Activated T-cell treated with anti-CD3 and anti-CD28 coated beads for 1 hour (primary cell): ENCODE results near the gene KCNJ18.
"Not testable (repeated sequence)": the region's sequence is repeated elsewhere in the genome, so short reads cannot be mapped to it uniquely, and the experiment has no call there.

Experiments
- DNase-seq: peaks from one replicate; pipeline ENCODE4 v3.0.0-alpha.2; 2020; ENCODE audit warnings: low read depth

KCNJ18 gene

DNA sequence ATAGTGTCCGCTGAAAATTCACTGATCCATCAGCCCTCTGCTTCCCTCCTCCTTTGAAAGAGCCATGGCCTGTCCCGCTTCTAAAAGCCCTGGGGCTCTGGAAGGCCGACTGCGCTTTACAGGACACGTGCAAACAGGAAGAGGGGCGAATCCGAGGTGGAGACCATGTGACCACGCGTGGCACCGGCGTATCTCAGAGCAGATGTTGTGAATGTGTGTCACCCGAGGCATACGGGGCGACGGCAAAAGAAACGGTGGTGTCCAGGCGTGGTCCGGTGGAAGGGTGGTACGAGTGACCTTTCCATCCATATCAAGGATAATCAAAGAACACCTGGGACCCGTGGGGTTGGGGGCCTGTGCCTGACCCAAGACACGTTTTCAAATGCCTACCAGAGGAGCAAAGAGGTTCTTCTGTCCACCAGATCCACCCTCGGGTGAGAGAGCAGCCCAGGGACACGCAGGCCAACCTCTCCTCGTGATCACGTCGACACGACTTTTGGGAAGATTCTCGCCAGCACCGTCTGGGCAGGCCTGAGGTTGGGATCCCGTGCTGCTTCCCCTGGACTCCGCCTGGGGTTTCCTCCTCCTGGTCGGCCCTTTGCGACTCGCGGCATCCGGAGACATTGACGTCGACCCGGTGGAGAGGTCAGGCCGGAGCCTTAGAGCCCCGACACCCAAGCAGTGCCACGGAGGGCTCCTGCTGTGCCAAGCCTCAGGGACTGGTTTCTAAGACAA, 7.1 kb upstream of the KCNJ18 start:
- DNase-seq = not testable (repeated sequence)

DNA sequence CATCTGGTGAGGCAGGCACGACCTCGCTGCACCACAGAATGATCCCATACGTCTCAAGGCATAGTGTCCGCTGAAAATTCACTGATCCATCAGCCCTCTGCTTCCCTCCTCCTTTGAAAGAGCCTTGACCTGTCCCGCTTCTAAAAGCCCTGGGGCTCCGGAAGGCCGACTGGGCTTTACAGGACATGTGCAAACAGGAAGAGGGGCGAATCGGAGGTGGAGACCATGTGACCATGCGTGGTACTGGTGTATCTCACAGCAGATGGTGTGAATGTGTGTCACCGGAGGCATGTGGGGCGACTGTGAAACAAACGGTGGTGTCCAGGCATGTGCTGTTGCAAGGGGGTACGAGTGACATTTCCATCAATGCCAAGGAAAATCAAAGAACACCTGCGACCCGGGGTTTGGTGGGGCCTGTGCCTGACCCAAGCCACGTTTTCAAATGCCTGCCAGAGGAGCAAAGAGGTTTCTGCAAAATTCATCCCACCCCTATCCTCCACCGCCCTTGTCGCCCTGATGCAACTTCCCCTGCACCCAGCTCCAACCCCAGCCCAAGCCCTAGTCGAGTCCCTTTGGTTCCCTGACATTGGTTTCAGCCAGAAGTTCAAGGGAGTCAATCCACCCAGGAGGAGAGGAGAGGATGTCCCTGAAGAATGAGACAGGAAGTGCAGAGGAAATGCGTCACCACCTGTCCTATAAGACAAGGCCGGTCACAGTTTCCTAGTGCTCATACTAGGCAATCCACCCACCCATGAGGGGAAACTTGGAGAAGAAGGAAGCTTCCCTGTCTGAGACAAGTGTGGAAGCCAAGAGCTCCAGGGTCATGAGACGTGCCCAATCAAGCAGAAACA, 5.9 kb upstream of the KCNJ18 start:
- DNase-seq = no peak

DNA sequence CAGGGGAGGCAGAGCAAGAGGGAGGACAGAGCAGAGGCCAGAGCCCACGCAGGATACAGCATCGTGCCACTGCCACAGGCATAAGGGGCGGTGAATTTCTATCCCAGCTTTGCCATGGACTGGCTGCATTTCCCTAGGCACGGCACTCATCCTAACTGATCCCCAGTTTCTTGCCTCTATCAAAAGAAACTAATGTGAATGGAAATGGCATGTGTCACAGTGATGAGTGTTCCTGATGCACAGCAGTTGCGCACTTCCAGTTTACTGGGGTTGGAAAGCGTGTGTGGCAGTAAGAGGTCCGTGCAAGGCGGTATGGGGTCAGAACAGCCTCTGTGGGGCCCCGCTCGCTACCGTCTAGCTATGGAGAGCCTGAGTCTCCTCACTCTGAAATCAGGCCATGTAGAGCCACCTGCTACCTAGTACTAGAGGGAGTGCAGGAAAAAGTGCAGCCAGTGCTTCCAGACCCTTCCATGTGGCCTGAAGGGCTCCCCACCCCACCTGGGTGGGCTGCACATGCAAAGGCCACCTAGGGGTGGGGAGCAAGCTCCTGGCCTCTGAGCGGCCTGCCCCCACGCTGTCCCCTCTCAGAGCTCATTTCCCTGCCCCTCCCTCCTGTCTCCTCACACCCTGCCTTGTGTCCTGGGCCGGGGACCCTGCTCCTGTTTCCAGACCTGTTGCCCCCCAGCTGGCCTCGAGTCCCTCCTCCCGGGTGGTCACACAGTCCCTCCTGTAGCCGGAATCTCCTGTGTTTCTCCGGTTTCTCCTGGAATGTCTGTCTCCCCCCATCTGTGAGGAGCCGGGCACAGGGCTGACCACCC, 5.0 kb upstream of the KCNJ18 start:
- DNase-seq = no peak

DNA sequence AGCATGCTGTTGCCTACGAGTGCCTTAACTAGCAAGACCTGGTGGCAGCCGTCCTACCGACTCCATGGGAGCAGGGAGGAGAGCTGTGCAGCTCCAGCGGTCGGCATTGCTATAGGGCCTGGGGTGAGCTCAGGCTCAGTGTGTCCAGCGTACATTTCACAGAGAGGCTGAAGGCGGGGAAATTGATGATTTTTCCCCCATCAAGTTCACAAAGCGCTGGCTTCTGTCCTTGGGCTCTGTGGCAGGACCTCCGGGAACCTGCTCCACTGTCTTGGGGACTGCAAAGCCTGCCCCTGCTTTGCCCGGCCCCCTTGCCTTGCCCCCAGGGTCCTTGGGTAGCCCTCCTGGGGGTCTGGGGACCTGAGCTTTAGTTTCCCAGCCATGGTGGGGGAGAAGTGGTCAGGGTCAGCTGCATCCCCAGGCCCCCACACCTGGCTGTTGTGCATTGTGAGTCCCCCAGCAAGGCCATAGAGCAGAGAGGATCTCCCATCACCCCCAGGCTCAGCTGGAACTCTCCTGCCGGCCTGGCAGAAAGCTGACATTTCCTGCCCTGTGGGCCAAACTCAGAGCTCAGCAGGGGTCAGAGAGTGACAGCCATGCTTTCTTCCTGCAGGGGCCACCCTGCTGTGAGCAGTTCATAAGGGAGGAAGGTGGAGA, 3.9 kb upstream of the KCNJ18 start:
- DNase-seq = no peak

DNA sequence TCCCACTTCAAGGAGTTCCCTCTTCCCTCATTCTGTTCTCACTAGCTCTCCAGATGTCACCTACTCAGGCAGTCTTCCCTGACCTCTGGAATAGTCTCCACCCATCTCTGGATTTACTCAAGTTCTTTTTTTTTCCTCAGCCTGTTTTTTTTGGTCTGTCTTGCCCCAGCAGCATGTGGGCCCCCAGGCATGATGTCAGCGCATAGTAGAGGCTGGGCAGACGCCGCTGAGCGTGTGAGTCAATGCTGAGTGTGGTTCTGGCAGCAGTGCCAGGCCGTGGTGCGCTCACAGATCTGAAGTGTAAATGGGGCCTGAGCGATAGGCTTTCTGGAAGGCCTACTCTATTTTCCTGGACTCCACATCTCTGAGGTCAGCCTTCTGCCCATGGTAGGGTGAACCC, 2.7 kb upstream of the KCNJ18 start:
- DNase-seq = no peak

DNA sequence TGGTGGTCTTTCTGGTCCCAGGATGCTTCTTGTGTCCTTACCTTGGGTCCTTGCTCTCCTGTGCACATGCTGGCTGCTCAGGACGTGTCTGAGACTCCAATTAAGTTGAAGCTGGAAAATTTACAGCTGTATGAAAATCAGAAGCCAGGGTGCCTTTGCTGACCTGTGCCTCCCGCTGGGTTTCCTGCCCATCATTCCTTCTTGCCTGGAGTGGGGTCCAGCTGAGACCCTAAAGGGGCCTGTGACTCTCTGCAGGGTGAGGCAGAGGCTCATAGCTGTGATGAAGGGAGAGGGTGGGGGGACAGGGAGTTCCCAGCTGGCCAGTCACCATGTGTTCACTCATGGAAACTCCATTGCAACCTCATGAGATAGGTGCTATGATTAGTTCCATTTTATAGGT, 1.5 kb upstream of the KCNJ18 start:
- not testable (repeated sequence) for DNase-seq

DNA sequence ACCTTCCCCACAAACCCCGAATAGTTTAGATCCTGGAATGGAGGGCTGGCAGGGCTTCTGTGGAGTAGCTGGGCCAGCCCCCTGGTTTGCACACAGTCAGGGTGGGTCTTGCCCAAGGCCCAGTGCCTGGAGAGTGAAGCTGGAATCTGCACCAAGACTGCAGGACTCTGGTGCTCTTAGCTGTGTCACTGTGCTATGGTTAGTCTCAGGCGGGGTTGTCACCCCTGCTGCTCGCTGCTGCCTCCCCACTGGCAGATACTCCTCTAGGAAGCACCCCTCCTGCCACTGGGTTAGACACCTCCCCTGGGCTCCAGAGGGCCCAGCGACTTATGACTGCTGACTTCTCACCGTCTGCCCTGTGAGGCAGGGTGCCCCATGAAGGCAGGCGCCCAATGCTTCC, 842 bp upstream of the KCNJ18 start:
- not testable (repeated sequence) for DNase-seq

DNA sequence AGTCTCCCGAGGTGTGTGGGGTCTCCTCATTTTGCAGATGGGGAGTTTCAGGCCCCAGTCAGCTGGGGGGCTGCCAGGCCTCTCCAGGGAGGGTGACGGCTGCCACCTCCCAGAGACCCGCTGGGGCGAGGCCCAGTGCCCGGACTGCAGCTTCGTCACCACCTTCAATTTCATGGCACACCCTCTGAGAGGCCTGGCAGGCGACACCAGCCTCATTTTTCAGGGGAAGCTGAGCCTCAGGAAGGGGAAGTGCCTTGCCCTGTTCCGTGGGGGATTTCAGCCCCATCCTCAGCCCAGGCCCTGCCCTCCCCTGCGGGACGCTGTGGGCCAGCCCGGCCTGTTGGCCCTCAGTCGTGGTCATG, 362 bp downstream of the KCNJ18 start:
- not testable (repeated sequence) for DNase-seq

DNA sequence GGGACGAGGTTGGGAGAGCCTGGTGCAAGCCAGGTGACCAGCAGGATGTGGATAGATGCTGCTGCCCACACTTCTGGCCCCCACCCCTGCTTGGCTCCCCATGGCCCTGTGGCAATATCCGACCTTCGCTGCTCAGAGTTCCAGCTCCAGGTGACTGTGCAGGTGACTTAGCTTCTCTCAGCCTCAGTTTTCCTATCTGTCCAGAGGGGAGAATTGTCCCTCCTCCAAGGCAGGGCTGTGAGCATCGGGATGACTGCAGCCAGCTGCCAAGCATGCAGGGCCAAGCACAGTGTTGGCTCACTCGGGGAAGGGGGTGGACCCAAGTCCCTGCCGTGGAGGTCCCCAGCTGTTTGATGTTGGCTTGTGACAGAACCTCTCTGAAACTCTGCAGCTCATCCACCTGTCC, 1.1 kb downstream of the KCNJ18 start:
- DNase-seq = not testable (repeated sequence)

DNA sequence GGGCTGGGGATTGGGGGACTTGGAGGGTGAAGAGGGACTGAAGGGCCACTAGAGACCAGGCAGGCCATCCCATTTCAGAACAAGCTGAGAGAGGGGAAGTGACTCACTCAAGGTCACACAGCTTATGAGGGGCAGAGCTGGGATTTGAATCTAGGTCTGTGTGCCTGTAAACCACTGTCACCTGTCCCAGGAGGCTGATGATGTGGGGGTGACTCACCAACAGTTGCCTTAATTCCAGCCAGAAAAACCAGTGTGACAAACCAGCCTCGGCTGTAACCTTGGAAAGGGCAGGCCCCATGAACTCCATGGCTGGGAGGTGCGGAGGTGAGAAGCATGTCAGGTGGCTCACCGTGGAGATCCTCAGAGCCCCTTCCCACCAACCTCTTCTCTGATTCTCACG, 1.6 kb downstream of the KCNJ18 start:
- DNase-seq = not testable (repeated sequence)

DNA sequence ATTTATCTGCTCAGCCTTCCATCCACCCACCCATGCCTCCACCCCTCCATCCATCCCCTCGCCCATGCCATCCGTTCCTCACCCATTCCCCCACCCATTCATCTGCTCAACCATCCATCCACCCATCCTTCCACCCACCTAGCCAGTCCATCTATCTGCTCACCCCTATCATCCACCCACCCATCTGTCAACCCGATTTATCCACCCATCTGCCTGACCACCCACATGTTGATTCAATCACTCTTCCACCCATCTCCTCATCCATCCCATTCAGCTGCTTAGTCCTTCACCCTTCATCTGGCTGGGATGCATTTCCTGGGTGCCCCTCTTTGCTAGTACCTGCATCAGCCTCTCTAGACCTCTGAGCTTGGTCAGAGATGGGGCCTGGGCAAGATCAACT, 3.9 kb downstream of the KCNJ18 start:
- not testable (repeated sequence) for DNase-seq

DNA sequence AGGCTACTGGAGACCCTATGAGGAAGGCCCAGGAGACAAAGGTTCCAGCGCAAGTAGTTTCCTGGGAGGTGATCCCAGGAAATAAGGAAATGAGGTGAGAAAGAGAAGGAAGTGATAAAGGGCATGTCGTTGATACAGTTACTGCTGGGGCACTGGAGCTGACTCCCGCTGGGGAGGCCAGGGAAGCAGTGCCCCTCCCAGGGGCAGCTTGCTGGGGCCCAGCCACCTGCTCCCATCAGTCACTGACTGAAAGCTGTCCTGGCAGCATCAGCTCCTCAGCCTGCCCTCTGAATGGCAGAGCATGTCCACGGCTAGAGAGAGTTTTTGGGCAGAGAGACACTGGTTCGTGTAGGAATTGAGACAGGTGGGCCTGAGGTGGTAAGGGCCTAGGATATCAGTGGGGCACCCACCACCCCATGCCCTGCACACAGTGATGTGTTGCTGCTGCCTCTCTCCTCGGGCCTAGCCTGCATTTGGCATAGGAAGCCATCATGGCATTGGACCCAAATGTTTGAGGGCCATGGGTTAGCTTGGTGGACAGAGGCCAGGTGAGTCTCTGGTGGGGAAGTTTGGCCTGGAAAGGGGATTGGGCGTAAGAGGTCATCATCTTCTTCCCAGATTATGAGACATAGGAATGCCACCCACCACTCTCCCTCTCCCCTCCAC, 4.7 kb downstream of the KCNJ18 start:
- not testable (repeated sequence) for DNase-seq

DNA sequence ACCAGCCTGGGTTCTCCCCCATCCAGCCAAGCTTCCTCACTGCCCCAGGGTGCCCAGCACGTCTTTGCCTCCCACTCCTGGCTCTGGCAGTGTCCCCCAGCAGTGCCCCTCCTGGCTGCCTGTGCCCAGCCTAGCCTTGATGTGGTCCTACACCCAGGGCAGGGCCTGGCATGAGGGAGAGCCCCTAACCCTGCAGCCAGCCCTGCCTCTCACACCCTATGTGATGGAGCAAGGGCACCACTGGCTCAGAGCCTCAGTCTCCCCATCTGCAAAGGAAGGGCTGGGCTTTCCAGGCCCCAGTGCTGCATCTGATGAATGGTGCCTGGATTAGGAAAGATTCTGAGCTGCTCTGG, 5.2 kb downstream of the KCNJ18 start:
- DNase-seq = not testable (repeated sequence)

DNA sequence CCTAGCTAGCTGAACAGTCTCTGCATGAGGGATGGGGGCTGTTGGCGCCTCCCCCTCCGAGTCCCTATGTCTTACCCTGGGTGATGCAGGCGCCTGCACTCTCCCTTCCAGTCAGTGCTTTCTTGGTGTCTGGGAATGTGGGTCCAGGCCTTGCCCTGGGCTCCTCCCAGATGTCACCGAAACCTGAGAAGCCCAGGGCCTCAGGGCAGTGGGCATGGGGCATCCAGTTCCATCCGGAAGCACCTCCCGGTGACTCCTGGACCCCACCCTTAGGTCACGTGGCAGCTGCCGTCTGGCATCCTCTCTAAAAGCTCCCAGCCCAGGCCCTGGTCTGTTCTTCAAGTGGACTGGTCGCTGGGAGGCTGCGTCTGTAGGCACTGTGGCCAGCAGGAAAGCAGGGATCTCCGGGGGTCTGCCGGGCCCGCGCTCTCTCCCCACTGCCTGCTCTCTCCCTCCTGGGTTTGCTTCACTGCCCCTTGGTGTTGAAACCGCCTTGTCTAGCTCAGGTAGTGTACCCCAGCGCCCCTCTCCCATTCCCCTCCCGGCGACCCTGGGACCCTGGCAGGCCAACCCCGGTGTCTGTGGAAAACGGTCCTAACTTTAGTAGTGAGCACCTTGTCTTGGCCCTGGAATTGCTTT, 6.2 kb downstream of the KCNJ18 start:
- not testable (repeated sequence) for DNase-seq

DNA sequence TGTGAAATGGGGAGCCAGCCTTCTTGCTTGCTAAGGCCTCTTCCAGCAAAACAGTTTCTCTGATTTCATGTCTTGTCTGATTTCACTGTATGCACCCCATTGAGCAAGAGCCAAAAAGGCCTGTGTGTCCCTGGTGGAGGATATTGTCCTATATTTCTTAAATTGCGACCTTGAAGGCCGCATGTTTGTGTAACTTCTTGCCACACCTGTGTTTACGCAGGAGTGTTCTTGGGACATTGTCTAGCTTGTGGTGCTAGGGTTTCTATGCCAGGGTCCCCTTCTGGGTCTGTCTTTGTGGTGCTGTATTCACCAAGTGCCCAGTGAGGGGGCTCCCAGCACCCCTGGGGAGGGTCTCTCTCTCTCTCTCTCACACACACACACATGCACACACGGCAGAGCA, 6.8 kb downstream of the KCNJ18 start:
- DNase-seq = not testable (repeated sequence)

DNA sequence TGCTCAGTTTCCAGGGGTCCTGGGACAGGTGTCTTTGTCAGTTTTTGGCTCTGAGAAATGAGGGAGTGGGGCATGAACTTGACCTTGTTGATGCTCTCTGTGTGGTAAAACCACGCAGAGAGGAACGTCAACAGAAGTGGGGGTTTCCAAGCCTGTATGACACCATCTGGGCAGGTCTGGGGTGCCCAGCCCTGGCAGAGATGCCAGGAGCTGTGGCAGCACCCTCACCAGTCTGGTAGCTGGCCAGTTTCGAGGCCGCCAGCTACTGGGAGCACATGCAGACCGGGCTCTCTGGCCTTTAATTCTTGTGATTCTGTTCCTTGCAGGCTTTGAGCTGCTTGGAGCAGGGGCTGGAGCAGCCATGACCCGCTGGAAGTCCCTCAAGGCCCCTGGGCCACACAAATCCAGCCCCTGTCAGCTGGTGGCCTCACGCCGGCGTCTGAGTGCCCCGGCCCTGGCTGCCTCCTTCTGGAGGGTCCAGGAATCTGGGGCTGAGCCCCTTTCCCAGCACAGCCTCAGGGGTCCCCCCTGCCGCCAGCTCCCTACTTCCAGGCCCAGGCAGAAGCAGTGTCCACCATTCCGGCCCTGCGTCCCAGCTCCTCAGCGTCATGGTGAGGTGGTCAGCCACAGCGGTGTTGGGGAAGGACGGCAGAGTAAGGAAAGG, 7.4 kb downstream of the KCNJ18 start:
- not testable (repeated sequence) for DNase-seq

DNA sequence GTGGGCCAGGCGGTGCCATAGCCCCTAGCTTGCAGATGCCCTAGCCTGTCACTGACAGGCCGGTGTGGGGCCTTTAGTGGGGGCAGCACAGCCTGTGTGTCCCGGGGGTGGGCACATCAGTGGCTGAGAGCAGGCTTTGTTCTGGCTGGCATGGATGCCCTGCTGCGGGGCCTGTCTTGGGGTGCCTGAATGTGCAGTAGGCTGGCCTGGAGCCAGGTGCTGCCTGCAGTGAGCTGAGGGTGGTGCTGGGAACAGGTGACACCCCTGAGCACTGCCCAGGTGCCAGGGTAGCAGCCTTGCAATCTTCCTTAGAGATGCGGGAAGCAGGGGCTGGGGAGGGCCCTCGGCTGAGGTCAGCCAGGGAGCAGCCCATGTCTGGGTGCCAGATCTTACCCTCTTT, 8.8 kb downstream of the KCNJ18 start:
- DNase-seq = not testable (repeated sequence)

DNA sequence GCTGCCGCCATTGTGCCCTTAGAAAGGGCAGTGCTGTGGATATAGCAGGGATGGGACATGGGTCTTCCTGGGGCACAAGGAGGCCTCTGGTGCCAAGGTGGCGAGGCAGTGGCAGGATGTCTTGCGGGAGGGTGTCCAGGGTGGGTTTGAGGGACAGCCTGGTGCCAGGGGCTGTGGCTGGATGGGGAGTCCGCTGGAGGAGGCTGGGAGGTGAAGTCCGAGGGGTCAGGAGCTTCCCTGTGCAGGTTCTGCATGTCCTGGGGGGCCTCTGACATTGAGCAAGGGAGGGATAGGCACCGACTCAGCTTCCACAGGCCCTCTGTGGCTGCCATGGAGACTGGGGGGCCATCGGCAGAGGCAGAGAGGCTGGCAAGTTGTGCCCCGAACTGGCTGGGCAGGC, 9.7 kb downstream of the KCNJ18 start:
- not testable (repeated sequence) for DNase-seq

DNA sequence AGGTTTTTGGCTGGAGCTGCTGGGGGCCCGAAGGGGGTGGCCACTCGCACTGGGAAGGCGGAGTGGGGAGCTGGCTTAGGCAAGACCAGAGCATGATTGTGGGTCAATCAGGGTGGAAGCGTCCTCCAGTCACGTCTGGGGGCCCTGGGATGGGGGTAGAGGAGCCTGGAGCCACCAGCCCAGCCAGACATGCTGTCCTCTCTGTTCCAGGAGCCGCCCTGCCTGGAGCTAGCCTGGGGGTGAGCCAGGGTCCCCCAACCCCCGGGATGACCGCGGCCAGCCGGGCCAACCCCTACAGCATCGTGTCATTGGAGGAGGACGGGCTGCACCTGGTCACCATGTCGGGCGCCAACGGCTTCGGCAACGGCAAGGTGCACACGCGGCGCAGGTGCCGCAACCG, 10.2 kb downstream of the KCNJ18 start:
- not testable (repeated sequence) for DNase-seq

DNA sequence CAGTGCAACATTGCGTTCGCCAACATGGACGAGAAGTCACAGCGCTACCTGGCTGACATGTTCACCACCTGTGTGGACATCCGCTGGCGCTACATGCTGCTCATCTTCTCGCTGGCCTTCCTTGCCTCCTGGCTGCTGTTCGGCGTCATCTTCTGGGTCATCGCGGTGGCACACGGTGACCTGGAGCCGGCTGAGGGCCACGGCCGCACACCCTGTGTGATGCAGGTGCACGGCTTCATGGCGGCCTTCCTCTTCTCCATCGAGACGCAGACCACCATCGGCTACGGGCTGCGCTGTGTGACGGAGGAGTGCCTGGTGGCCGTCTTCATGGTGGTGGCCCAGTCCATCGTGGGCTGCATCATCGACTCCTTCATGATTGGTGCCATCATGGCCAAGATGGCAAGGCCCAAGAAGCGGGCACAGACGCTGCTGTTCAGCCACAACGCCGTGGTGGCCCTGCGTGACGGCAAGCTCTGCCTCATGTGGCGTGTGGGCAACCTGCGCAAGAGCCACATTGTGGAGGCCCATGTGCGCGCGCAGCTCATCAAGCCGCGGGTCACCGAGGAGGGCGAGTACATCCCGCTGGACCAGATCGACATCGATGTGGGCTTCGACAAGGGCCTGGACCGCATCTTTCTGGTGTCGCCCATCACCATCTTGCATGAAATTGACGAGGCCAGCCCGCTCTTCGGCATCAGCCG, 10.8 kb downstream of the KCNJ18 start:
- not testable (repeated sequence) for DNase-seq
